ENCODE data around the gene PLAAT3.
"Not testable (repeated sequence)": the region's sequence is repeated elsewhere in the genome, so short reads cannot be mapped to it uniquely, and the experiment has no call there.

The PLAAT3 gene

GRCh38 chr11:63614136-63614671 lies at the start of gene PLAAT3:
Gene PLAAT3 (minus strand): TSS chr11:63614433. CDS start chr11:63614014, 419 bp downstream.
- peak; percentile 66 for DNase-seq

GRCh38 chr11:63663809-63664208 lies 49.6 kb upstream of the PLAAT3 start:
- DNase-seq, result no peak

GRCh38 chr11:63660972-63661371 lies 46.7 kb upstream of the PLAAT3 start:
- no peak for DNase-seq

- DNase-seq, result no peak
These were observed 38.4 kb upstream of the PLAAT3 start for GRCh38 chr11:63652671-63653070.

- no peak for DNase-seq
These were observed 29.0 kb upstream of the PLAAT3 start for GRCh38 chr11:63643205-63643604.

- no peak for DNase-seq
These were observed 27.5 kb upstream of the PLAAT3 start for GRCh38 chr11:63641727-63642126.

GRCh38 chr11:63639199-63639832 lies 25.1 kb upstream of the PLAAT3 start:
- no peak for DNase-seq

- DNase-seq, result not testable (repeated sequence)
These were observed 24.2 kb upstream of the PLAAT3 start for GRCh38 chr11:63638436-63638835.

GRCh38 chr11:63635762-63636465 lies 21.7 kb upstream of the PLAAT3 start:
- DNase-seq, result peak; percentile 71

- no peak for DNase-seq
These were observed 15.2 kb upstream of the PLAAT3 start for GRCh38 chr11:63629426-63629825.

- DNase-seq, result no peak
These were observed 9.4 kb upstream of the PLAAT3 start for GRCh38 chr11:63623513-63624140.

- no peak for DNase-seq
These were observed 8.1 kb upstream of the PLAAT3 start for GRCh38 chr11:63622323-63622722.

GRCh38 chr11:63621071-63621470 lies 6.8 kb upstream of the PLAAT3 start:
- no peak for DNase-seq

- DNase-seq, result no peak
These were observed 5.7 kb upstream of the PLAAT3 start for GRCh38 chr11:63619967-63620366.

GRCh38 chr11:63617686-63618085 lies 3.5 kb upstream of the PLAAT3 start:
- not testable (repeated sequence) for DNase-seq

GRCh38 chr11:63616953-63617352 lies 2.7 kb upstream of the PLAAT3 start:
- DNase-seq, result no peak

GRCh38 chr11:63613517-63614135 lies 607 bp downstream of the PLAAT3 start:
- DNase-seq, result peak; percentile 73

- DNase-seq, result no peak
These were observed 2.1 kb downstream of the PLAAT3 start for GRCh38 chr11:63612181-63612580.

- DNase-seq, result no peak
These were observed 2.9 kb downstream of the PLAAT3 start for GRCh38 chr11:63611395-63611747.

- no peak for DNase-seq
These were observed 3.4 kb downstream of the PLAAT3 start for GRCh38 chr11:63610604-63611394.

GRCh38 chr11:63609971-63610580 lies 4.2 kb downstream of the PLAAT3 start:
- no peak for DNase-seq

GRCh38 chr11:63609536-63609935 lies 4.7 kb downstream of the PLAAT3 start:
- no peak for DNase-seq
